ENCODE measurements around the gene AMIGO3.
"Not testable (repeated sequence)": the region's sequence is repeated elsewhere in the genome, so short reads cannot be mapped to it uniquely, and the experiment has no call there.

GRCh38 chr3:49695350-49696015, 24.0 kb downstream of the AMIGO3 start:
- TF ChIP-seq POLR2A, CTCF (IDR thresholded peaks at IDR 0.05): not testable (repeated sequence)
